K562 (cell line): ENCODE results near the gene CHST12. TPM values are rescaled to one million over a fixed set of nuclear protein-coding genes. Genes with fewer than 3 reads are reported as not detected.

ENCODE experiments used
- ATAC-seq: fragments of 200-7000 bp; cut with Tn5 transposase; 3 replicates; pipeline ENCODE4 v1.9.1; 2020; ENCODE audit warnings: moderate library complexity
- BruUV-seq: library from RNA; stranded (reverse); fragments of 400-500 nt; replicated peaks from 2 replicates; lab custom pipeline; 2021; lab: Mats Ljungman, UMichigan
- CTCF ChIA-PET: fragments of 300-600 bp; formaldehyde crosslinking; extraction: SDS; loops from one replicate; lab custom pipeline; 2021; ENCODE audit warnings: low intra/inter-chr PET ratio; lab: Yijun Ruan, JAX
- POLR2A ChIA-PET: fragments of 300-600, 350-650 bp; sonication (Branson Sonifier 250); formaldehyde crosslinking; extraction: SDS; loops from one replicate; lab custom pipeline; 2021; ENCODE audit warnings: antibody characterized with exemption, inconsistent platforms; lab: Yijun Ruan, JAX
- DNase-seq, 4 experiments: peaks; one replicate each; pipeline versions ENCODE4 v3.0.0 to v3.0.0-alpha.2; 2011 to 2018; ENCODE audit warnings: low spot score in 3 of 4, mixed read lengths in 3 of 4; ENCODE audit errors: extremely low read depth in 1 of 4
- FAIRE-seq: peaks from 2 replicates; lab custom pipeline; 2011; peaks lifted over from hg19 to GRCh38; lab: Jason Lieb, UNC
- H2AFZ ChIP-seq: 2 replicates; pipeline ENCODE4 v1.6.0; 2011; ENCODE audit warnings: low read depth, low read length, control low read depth, inconsistent platforms
- H3K27ac ChIP-seq: fragments of 200-600 bp; 3 replicates; pipeline ENCODE4 v1.8.0; 2011; ENCODE audit warnings: low read depth, mild to moderate bottlenecking, control low read depth, inconsistent platforms, low read length, moderate library complexity, mixed read lengths; ENCODE audit errors: extremely low read depth
- H3K27me3 ChIP-seq, 2 experiments: fragments of 300-600 bp in 1 of 2; 2 replicates in 1 of 2; 3 replicates in 1 of 2; pipeline versions ENCODE4 v1.6.0 to v1.8.0; 2011; ENCODE audit warnings: inconsistent platforms in 2 of 2, low read length in 2 of 2, mild to moderate bottlenecking in 1 of 2, mixed read lengths in 1 of 2, moderate library complexity in 1 of 2; ENCODE audit not compliant: control insufficient read depth in 2 of 2, insufficient read depth in 2 of 2
- H3K36me3 ChIP-seq: fragments of 300-600 bp; 3 replicates; pipeline ENCODE4 v1.8.0; 2011; ENCODE audit warnings: mild to moderate bottlenecking, low read length, inconsistent platforms; ENCODE audit not compliant: control insufficient read depth, insufficient read depth
- H3K4me1 ChIP-seq, 2 experiments: fragments of 200-600 bp in 1 of 2; replicated peaks in 1 of 2; 2 replicates in 1 of 2; 3 replicates in 1 of 2; pipeline versions ENCODE4 v1.5.1 to v1.8.0; 2011; ENCODE audit warnings: inconsistent platforms in 2 of 2, low read length in 2 of 2, mild to moderate bottlenecking in 1 of 2, mixed read lengths in 1 of 2, moderate library complexity in 1 of 2; ENCODE audit not compliant: control insufficient read depth in 2 of 2, insufficient read depth in 2 of 2
- H3K4me2 ChIP-seq: 2 replicates; pipeline ENCODE4 v1.6.1; 2011; ENCODE audit warnings: low read length, control low read depth, inconsistent platforms, mixed read lengths; ENCODE audit not compliant: insufficient read depth
- H3K4me3 ChIP-seq: fragments of 200-600 bp; sonication (generic), shearing (Covaris generic); 2 replicates; pipeline ENCODE4 v1.5.1; 2016; ENCODE audit warnings: control low read depth, inconsistent platforms
- H3K79me2 ChIP-seq: fragments of 200-600 bp; 3 replicates; pipeline ENCODE4 v1.8.0; 2011; ENCODE audit warnings: low read length, inconsistent platforms; ENCODE audit not compliant: control insufficient read depth, insufficient read depth
- H3K9ac ChIP-seq, 2 experiments: 2 replicates each; pipeline versions ENCODE4 v1.6.0 to v1.6.1; 2011; ENCODE audit warnings: low read depth in 2 of 2, low read length in 2 of 2, control low read depth in 1 of 2, inconsistent platforms in 1 of 2, mild to moderate bottlenecking in 1 of 2, mixed read lengths in 1 of 2; ENCODE audit not compliant: insufficient read depth in 1 of 2
- H3K9me1 ChIP-seq: one replicate; pipeline ENCODE4 v1.6.0; 2011; ENCODE audit warnings: inconsistent platforms, mild to moderate bottlenecking, low read length, moderate library complexity; ENCODE audit not compliant: control insufficient read depth, insufficient read depth
- H3K9me3 ChIP-seq: replicated peaks from 2 replicates; pipeline ENCODE4 v1.5.1; 2011; ENCODE audit warnings: low read depth, low read length, inconsistent platforms; ENCODE audit not compliant: control insufficient read depth, insufficient read depth
- H4K20me1 ChIP-seq: replicated peaks from 2 replicates; pipeline ENCODE4 v1.6.1; 2011; ENCODE audit warnings: low read length, inconsistent platforms, mixed read lengths; ENCODE audit not compliant: control insufficient read depth, insufficient read depth
- ARID3B ChIP-seq: fragments of 250-450 bp; sonication (Bioruptor Pico); IDR thresholded peaks from 2 replicates; pipeline ENCODE4 v1.4.0; 2020; ENCODE audit warnings: borderline replicate concordance
- CBX1 ChIP-seq: sonication (generic); IDR thresholded peaks from 2 replicates; pipeline ENCODE4 v1.6.1; 2016; ENCODE audit warnings: antibody characterized with exemption, low read depth, mild to moderate bottlenecking
- CC2D1A ChIP-seq: fragments of 450-650 bp; IDR thresholded peaks from 2 replicates; pipeline ENCODE4 v1.6.1; 2017; ENCODE audit warnings: mild to moderate bottlenecking
- HMG20A ChIP-seq: fragments of 450-650 bp; formaldehyde crosslinking; conservative IDR thresholded peaks from 2 replicates; pipeline ENCODE4 v1.4.0; 2020; ENCODE audit warnings: mild to moderate bottlenecking, mixed read lengths
- ILK ChIP-seq: fragments of 450-650 bp; IDR thresholded peaks from 2 replicates; pipeline ENCODE4 v1.6.1; 2016; ENCODE audit warnings: missing genetic modification characterization, low read depth, mild to moderate bottlenecking, missing compliant biosample characterization, moderate library complexity, borderline replicate concordance
- KHSRP ChIP-seq: fragments of 450-650 bp; IDR thresholded peaks from 2 replicates; pipeline ENCODE4 v1.6.1; 2017
- MNT ChIP-seq, 2 experiments: fragments of 450-650 bp; conservative IDR thresholded peaks; 2 replicates each; pipeline ENCODE4 v1.6.1; 2017; ENCODE audit warnings: mild to moderate bottlenecking in 2 of 2, moderate library complexity in 2 of 2
- MTF1 ChIP-seq: fragments of 250-450 bp; sonication (Bioruptor Pico); IDR thresholded peaks from 2 replicates; pipeline ENCODE4 v1.9.0; 2021; ENCODE audit warnings: moderate library complexity, mild to moderate bottlenecking, inconsistent platforms, borderline replicate concordance
- NBN ChIP-seq: fragments of 450-650 bp; IDR thresholded peaks from 2 replicates; pipeline ENCODE4 v1.6.1; 2016; ENCODE audit warnings: low read depth, mild to moderate bottlenecking
- NCOR1 ChIP-seq: fragments of 450-650 bp; IDR thresholded peaks from 2 replicates; pipeline ENCODE4 v1.6.1; 2016; ENCODE audit warnings: mild to moderate bottlenecking, moderate library complexity
- PCBP2 ChIP-seq: fragments of 200-400 bp; formaldehyde crosslinking; IDR thresholded peaks from 2 replicates; pipeline ENCODE4 v1.6.1; 2018; ENCODE audit warnings: low read length, low read depth, mild to moderate bottlenecking, moderate library complexity; ENCODE audit not compliant: poor library complexity, severe bottlenecking
- SAFB ChIP-seq: fragments of 200-400 bp; formaldehyde crosslinking; IDR thresholded peaks from 2 replicates; pipeline ENCODE4 v1.6.1; 2017; ENCODE audit warnings: low read depth, low read length, borderline replicate concordance
- SMAD2 ChIP-seq: fragments of 150-350 bp; IDR thresholded peaks from 2 replicates; pipeline ENCODE4 v1.6.1; 2014; ENCODE audit warnings: low read depth, mild to moderate bottlenecking, low read length
- SNIP1 ChIP-seq: fragments of 450-650 bp; IDR thresholded peaks from 2 replicates; pipeline ENCODE4 v1.7.1; 2017; ENCODE audit warnings: low read depth, mild to moderate bottlenecking
- TCFL5 ChIP-seq: fragments of 250-450 bp; sonication (Bioruptor Pico); conservative IDR thresholded peaks from 2 replicates; pipeline ENCODE4 v1.6.1; 2021; ENCODE audit warnings: mild to moderate bottlenecking, moderate library complexity, matching md5 sums
- U2AF1 ChIP-seq: fragments of 200-400 bp; formaldehyde crosslinking; optimal IDR thresholded peaks from 2 replicates; pipeline ENCODE3; 2017; ENCODE audit warnings: mild to moderate bottlenecking, low read depth, low read length, moderate library complexity
- YY1 ChIP-seq, 3 experiments: IDR thresholded peaks; 2 replicates each; pipeline ENCODE4 v1.6.1; 2011; ENCODE audit warnings: low read length in 2 of 3, mild to moderate bottlenecking in 2 of 3, moderate library complexity in 2 of 3, borderline replicate concordance in 1 of 3, control low read depth in 1 of 3, low read depth in 1 of 3; ENCODE audit not compliant: insufficient read depth in 3 of 3, insufficient replicate concordance in 2 of 3, control insufficient read depth in 1 of 3, insufficient read length in 1 of 3; ENCODE audit errors: extremely low read depth in 1 of 3
- ZFP30 ChIP-seq: fragments of 250-450 bp; sonication (Bioruptor Pico); IDR thresholded peaks from 2 replicates; pipeline ENCODE4 v1.8.0; 2022; ENCODE audit warnings: moderate library complexity, mild to moderate bottlenecking, inconsistent platforms, borderline replicate concordance
- ZNF282 ChIP-seq: sonication (generic); formaldehyde crosslinking; IDR thresholded peaks from 2 replicates; pipeline ENCODE4 v1.8.1; 2023; ENCODE audit warnings: missing genetic modification reagents
- ZZZ3 ChIP-seq: fragments of 450-650 bp; IDR thresholded peaks from 2 replicates; pipeline ENCODE4 v1.6.1; 2016; ENCODE audit warnings: antibody characterized with exemption, mild to moderate bottlenecking, moderate library complexity
- WGBS: fragments of 100-300 bp; shearing (Covaris generic); methylation state at CpG from one replicate; pipeline ENCODE4 v1.1.6; 2016; ENCODE audit warnings: low coverage, mixed read lengths; ENCODE audit not compliant: insufficient coverage; ENCODE audit errors: missing lambda C conversion rate; 5-methylcytosine and 5-hydroxymethylcytosine counted together
- in situ Hi-C: fragments of 300-500 bp; cut with MboI; formaldehyde crosslinking; loops from 4 replicates; pipeline ENCODE4 v1.15.0; 2018; ENCODE audit warnings: inconsistent platforms, mixed read lengths
- intact Hi-C: fragments of 100-400 bp; cut with micrococcal nuclease; formaldehyde crosslinking; loops from 2 replicates; pipeline ENCODE4 v1.14.2; 2022
- polyA plus RNA-seq, 8 experiments: library from polyadenylated mRNA; depleted of rRNA in 4 of 8; stranded (reverse) in 5 of 8; unstranded in 3 of 8; fragments of >200 nt; fragmentation: Nextera tagmentation in 2 of 8; fragmentation: Illumina TruSeq in 1 of 8; extraction: Ambion mirVana in 2 of 8; extraction: Trizol in 1 of 8; gene quantifications; 2 replicates each; pipeline versions ENCODE4 v1.2.1 to v1.2.3, GENCODE V29; 2011 to 2014; ENCODE audit warnings: inconsistent platforms in 1 of 8, missing spikeins in 1 of 8
- total RNA-seq, 7 experiments: library from RNA; depleted of rRNA in 6 of 7; stranded (reverse); fragments of >200 nt in 6 of 7; fragmentation: Illumina TruSeq in 2 of 7; extraction: Trizol in 2 of 7; gene quantifications; 2 replicates each; pipeline versions ENCODE4 v1.2.1 to v1.2.3, GENCODE V29; 2011 to 2021; ENCODE audit warnings: low replicate concordance in 1 of 7

Gene CHST12
- total and polyA plus RNA-seq, 9 of the 15 experiments (the other 6 are each of a cell fraction or from before 2014, with no cell fraction given), result 0.18 to 19.8 (median 3.6) TPM

- no peak overlapping the region for H2AFZ ChIP-seq
- peaks cover 0 to 25% of the 10 kb centered on the region in 2 experiments; a peak in 3 of 5 replicates for H3K4me1 ChIP-seq
- CTCF ChIA-PET, result no interaction called here
- DNase-seq (no peak), FAIRE-seq (no peak), ATAC-seq (no peak)
- POLR2A ChIA-PET, result interaction anchor here (0.5 kb wide), 1 partner anchor 52 kb away, joined by 3 read pairs; no protein-coding TSS in a partner anchor
- H3K4me2 ChIP-seq, result no peak overlapping the region
- intact Hi-C loops (no loop called here), in situ Hi-C loops (no loop called here)
- H3K4me3 ChIP-seq, result no peak overlapping the region
- H3K27me3 ChIP-seq, result peaks cover 17 to 34% of the 10 kb centered on the region in 2 experiments; a peak in 4 of 5 replicates
- no peak overlapping the region for H3K9ac ChIP-seq
- WGBS, result 29% methylated on average over 10 of the region's 10 CpGs
- H3K36me3 ChIP-seq, result no peaks in the 10 kb centered on the region
- peaks cover 4% of the 10 kb centered on the region; the same call in 1 of the 2 replicates for H3K9me3 ChIP-seq
- BruUV-seq, result no TSS peak
- H3K9me1 ChIP-seq, result no peaks in the 10 kb centered on the region
- no peak overlapping the region for H3K27ac ChIP-seq
- H3K79me2 ChIP-seq, result no peaks in the 10 kb centered on the region
- peaks cover 14% of the 10 kb centered on the region for H4K20me1 ChIP-seq
- TF ChIP-seq NCOR1 (no peak), ZNF282 (CRISPR knock-in tag) (no peak), HMG20A (CRISPR knock-in tag) (no peak), MTF1 (CRISPR knock-in tag) (no peak), SNIP1 (no peak), SMAD2 (no peak), YY1 (IDR thresholded peaks at IDR 0.05; ENCODE audit: borderline replicate concordance in 1 of 3, control insufficient read depth in 1 of 3, extremely low read depth in 1 of 3, insufficient read depth in 3 of 3, insufficient read length in 1 of 3, insufficient replicate concordance in 2 of 3, low read depth in 1 of 3, low read length in 2 of 3) (peak; percentile 53 to 88 (median 53)), U2AF1 (no peak), ZZZ3 (no peak), ILK (tag) (no peak), KHSRP (no peak), ARID3B (no peak), TCFL5 (CRISPR knock-in tag) (no peak), ZFP30 (CRISPR knock-in tag) (no peak), NBN (no peak), MNT (conservative IDR thresholded peaks at IDR 0.05) (no peak), PCBP2 (no peak), CBX1 (0 out of 2 replicates have a peak, but pooled peaks have one; percentile 33), SAFB (no peak), CC2D1A (no peak)
These were observed 79.5 kb downstream of the CHST12 start for GRCh38 chr7:2482725-2483451.
